ENCODE results near the gene PRKCA.

DNA sequence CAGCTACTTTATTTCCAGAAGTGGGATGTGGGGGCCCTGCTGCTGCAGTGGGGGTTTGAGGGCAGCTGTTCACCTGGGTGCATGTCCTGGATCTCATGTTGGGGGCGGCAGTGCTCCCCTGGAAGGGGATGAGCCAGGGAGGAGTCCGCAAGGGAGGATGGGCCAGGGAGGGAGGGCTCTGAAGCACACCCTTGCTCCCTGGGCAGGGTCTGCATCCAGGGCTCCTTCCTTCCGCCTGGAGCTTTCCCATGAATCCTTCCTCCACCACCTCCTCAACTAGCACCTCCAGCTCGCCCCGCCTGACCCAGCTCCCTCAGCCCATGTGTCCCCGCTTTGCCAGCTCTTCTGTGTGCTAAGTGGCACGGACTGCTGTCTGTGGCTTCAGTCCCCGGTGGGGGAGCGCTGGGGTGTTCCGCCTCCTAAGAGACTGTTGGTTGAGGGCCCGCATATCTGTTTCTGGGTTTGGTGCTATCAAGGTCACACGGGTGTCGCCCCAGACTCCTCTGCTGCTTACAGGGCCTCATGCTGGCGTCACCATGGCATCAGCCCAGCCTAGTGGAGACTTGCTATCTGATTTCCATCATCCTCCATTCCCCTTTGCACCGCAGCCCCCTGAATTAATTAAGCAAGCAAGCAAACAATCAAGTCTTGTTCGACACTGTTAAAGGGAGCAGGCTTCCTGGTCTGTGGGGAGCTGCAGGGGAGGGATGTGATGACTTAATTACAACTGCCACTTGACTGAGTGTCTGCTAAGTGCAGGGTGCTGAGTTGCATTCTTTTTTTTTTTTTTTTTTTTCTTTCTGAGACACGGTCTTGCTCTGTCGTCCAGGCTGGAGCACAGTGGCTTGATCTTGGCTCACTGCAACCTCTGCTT is 71.8 kb downstream of the PRKCA start:
- TF ChIP-seq POLR2A (IDR thresholded peaks at IDR 0.05) (no peak), EP300 (IDR thresholded peaks at IDR 0.05) (no peak)
- TF ChIP-seq, protein P1, sequence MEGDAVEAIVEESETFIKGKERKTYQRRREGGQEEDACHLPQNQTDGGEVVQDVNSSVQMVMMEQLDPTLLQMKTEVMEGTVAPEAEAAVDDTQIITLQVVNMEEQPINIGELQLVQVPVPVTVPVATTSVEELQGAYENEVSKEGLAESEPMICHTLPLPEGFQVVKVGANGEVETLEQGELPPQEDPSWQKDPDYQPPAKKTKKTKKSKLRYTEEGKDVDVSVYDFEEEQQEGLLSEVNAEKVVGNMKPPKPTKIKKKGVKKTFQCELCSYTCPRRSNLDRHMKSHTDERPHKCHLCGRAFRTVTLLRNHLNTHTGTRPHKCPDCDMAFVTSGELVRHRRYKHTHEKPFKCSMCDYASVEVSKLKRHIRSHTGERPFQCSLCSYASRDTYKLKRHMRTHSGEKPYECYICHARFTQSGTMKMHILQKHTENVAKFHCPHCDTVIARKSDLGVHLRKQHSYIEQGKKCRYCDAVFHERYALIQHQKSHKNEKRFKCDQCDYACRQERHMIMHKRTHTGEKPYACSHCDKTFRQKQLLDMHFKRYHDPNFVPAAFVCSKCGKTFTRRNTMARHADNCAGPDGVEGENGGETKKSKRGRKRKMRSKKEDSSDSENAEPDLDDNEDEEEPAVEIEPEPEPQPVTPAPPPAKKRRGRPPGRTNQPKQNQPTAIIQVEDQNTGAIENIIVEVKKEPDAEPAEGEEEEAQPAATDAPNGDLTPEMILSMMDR (IDR thresholded peaks at IDR 0.05): no peak
